ENCODE results near the gene FLRT3. TPM values are rescaled to one million over a fixed set of nuclear protein-coding genes. Genes with fewer than 3 reads are reported as not detected.

FLRT3 gene
- total RNA-seq, 1 donor = 2.5 TPM

GRCh38 chr20:14310977-14311627 is 26.3 kb downstream of the FLRT3 start:
- H3K4me2 ChIP-seq (ENCODE audit: insufficient read depth, low read length) = no peak overlapping the region
- no peaks in the 10 kb centered on the region for H3K9me3 ChIP-seq (ENCODE audit: low read depth, low read length)

GRCh38 chr20:14307956-14308355 is 29.5 kb downstream of the FLRT3 start:
- H3K4me2 ChIP-seq (ENCODE audit: insufficient read depth, low read length) = no peak overlapping the region
- DNase-seq (ENCODE audit: insufficient read length, low spot score, missing footprints) = no peak
- H3K27ac ChIP-seq (ENCODE audit: low read depth, low read length) = no peak overlapping the region
- H4K20me1 ChIP-seq (ENCODE audit: insufficient read depth, low read length) = no peaks in the 10 kb centered on the region
- no peaks in the 10 kb centered on the region for H3K27me3 ChIP-seq (ENCODE audit: insufficient read depth, low read length)
- no peaks in the 10 kb centered on the region for H3K36me3 ChIP-seq (ENCODE audit: insufficient read depth, low read length)
- H2AFZ ChIP-seq (ENCODE audit: low read length) = no peak overlapping the region
- no peaks in the 10 kb centered on the region for H3K4me1 ChIP-seq (ENCODE audit: insufficient read depth, low read length)
- H3K79me2 ChIP-seq (ENCODE audit: insufficient read depth, low read length) = no peaks in the 10 kb centered on the region
- no peak for TF ChIP-seq CTCF (IDR thresholded peaks at IDR 0.05; ENCODE audit: extremely low read depth, low read depth, low read length)
- H3K9me3 ChIP-seq (ENCODE audit: low read depth, low read length) = no peaks in the 10 kb centered on the region
- no peak overlapping the region for H3K4me3 ChIP-seq (ENCODE audit: insufficient read depth, low read length)

More at GRCh38 chr20:14310977-14311627, 26.3 kb downstream of the FLRT3 start:
- Histone ChIP-seq H2AFZ (ENCODE audit: low read length) (no peak overlapping the region), H3K4me1 (ENCODE audit: insufficient read depth, low read length) (no peaks in the 10 kb centered on the region), H3K27me3 (ENCODE audit: insufficient read depth, low read length) (no peaks in the 10 kb centered on the region), H4K20me1 (ENCODE audit: insufficient read depth, low read length) (no peaks in the 10 kb centered on the region), H3K79me2 (ENCODE audit: insufficient read depth, low read length) (no peaks in the 10 kb centered on the region), H3K36me3 (ENCODE audit: insufficient read depth, low read length) (no peaks in the 10 kb centered on the region), H3K4me3 (ENCODE audit: insufficient read depth, low read length) (no peak overlapping the region), H3K27ac (ENCODE audit: low read depth, low read length) (no peak overlapping the region)
- no peak for DNase-seq (ENCODE audit: insufficient read length, low spot score, missing footprints)
- no peak for TF ChIP-seq CTCF (IDR thresholded peaks at IDR 0.05; ENCODE audit: extremely low read depth, low read depth, low read length)

GRCh38 chr20:14304472-14304871 is 32.9 kb downstream of the FLRT3 start:
- Histone ChIP-seq H3K27ac (ENCODE audit: low read depth, low read length) (no peak overlapping the region), H3K4me3 (ENCODE audit: insufficient read depth, low read length) (no peak overlapping the region), H4K20me1 (ENCODE audit: insufficient read depth, low read length) (no peaks in the 10 kb centered on the region), H3K36me3 (ENCODE audit: insufficient read depth, low read length) (no peaks in the 10 kb centered on the region), H2AFZ (ENCODE audit: low read length) (no peak overlapping the region), H3K9me3 (ENCODE audit: low read depth, low read length) (peaks cover 2% of the 10 kb centered on the region), H3K4me1 (ENCODE audit: insufficient read depth, low read length) (no peaks in the 10 kb centered on the region), H3K27me3 (ENCODE audit: insufficient read depth, low read length) (no peaks in the 10 kb centered on the region), H3K79me2 (ENCODE audit: insufficient read depth, low read length) (no peaks in the 10 kb centered on the region), H3K4me2 (ENCODE audit: insufficient read depth, low read length) (no peak overlapping the region)
- DNase-seq (ENCODE audit: insufficient read length, low spot score, missing footprints) = no peak
- TF ChIP-seq CTCF (IDR thresholded peaks at IDR 0.05; ENCODE audit: extremely low read depth, low read depth, low read length) = no peak

- H3K36me3 ChIP-seq (ENCODE audit: insufficient read depth, low read length) = no peaks in the 10 kb centered on the region
- H3K27me3 ChIP-seq (ENCODE audit: insufficient read depth, low read length) = no peaks in the 10 kb centered on the region
- H3K9me3 ChIP-seq (ENCODE audit: low read depth, low read length) = peaks cover 2% of the 10 kb centered on the region
- H3K27ac ChIP-seq (ENCODE audit: low read depth, low read length) = no peak overlapping the region
- no peak for TF ChIP-seq CTCF (IDR thresholded peaks at IDR 0.05; ENCODE audit: extremely low read depth, low read depth, low read length)
- no peak overlapping the region for H3K4me2 ChIP-seq (ENCODE audit: insufficient read depth, low read length)
- no peaks in the 10 kb centered on the region for H3K79me2 ChIP-seq (ENCODE audit: insufficient read depth, low read length)
- no peaks in the 10 kb centered on the region for H3K4me1 ChIP-seq (ENCODE audit: insufficient read depth, low read length)
- no peaks in the 10 kb centered on the region for H4K20me1 ChIP-seq (ENCODE audit: insufficient read depth, low read length)
- DNase-seq (ENCODE audit: insufficient read length, low spot score, missing footprints) = no peak
- H2AFZ ChIP-seq (ENCODE audit: low read length) = no peak overlapping the region
- H3K4me3 ChIP-seq (ENCODE audit: insufficient read depth, low read length) = no peak overlapping the region
Observed at GRCh38 chr20:14303651-14304050, 33.8 kb downstream of the FLRT3 start.

Measured in osteoblast (primary cell).